Measurements from ENCODE around the gene TNF.

Gene TNF

GRCh38 chr6:31560697-31561058, 14.7 kb upstream of the TNF start:
- ChIA-PET POLR2A (interaction anchor here (1.8 to 5.5 kb wide), 3 partner anchors 10 to 16 kb away, joined by 11 to 94 read pairs (median 13); partner anchors contain the start of gene TNF), CTCF (interaction anchor here (1.1 to 54.8 kb wide), 5 partner anchors 9 to 31 kb away, joined by 3 to 2725 read pairs (median 36); partner anchors contain the start of genes ATP6V1G2, LST1, LTA and LTB)
- TF ChIP-seq CTCF (IDR thresholded peaks at IDR 0.05; ENCODE audit: control extremely low read depth, extremely low read depth, low read depth, missing control alignments) = no peak
- DNase-seq (ENCODE audit: extremely low spot score) = no peak

GRCh38 chr6:31567531-31568370, 7.6 kb upstream of the TNF start:
- no peak for DNase-seq (ENCODE audit: extremely low spot score)
- CTCF ChIA-PET = interaction anchor here (0.9 to 54.8 kb wide), 7 partner anchors 9 to 85 kb away, joined by 3 to 2725 read pairs (median 4); partner anchors contain the start of genes BAG6, LST1, LTB and NCR3
- no peak for TF ChIP-seq CTCF (IDR thresholded peaks at IDR 0.05; ENCODE audit: control extremely low read depth, extremely low read depth, low read depth, missing control alignments)
- POLR2A ChIA-PET = interaction anchor here (1.7 to 1.8 kb wide), 2 partner anchors 9 kb away, joined by 6 to 9 read pairs; no protein-coding TSS in a partner anchor

- TF ChIP-seq CTCF (IDR thresholded peaks at IDR 0.05; ENCODE audit: control extremely low read depth, extremely low read depth, low read depth, missing control alignments) = no peak
- peak; percentile 74 for DNase-seq (ENCODE audit: extremely low spot score)
- ChIA-PET CTCF (interaction anchor here (0.9 to 54.8 kb wide), 7 partner anchors 10 to 85 kb away, joined by 3 to 2725 read pairs (median 4); partner anchors contain the start of genes BAG6, LST1, LTB and NCR3), POLR2A (interaction anchor here (1.7 to 1.8 kb wide), 2 partner anchors 8 to 9 kb away, joined by 6 to 9 read pairs; no protein-coding TSS in a partner anchor)
These were observed 6.8 kb upstream of the TNF start for GRCh38 chr6:31568537-31568961.

- TF ChIP-seq CTCF (IDR thresholded peaks at IDR 0.05; ENCODE audit: control extremely low read depth, extremely low read depth, low read depth, missing control alignments) = no peak
- DNase-seq (ENCODE audit: extremely low spot score) = no peak
- ChIA-PET POLR2A (interaction anchor here (0.7 to 1.9 kb wide), 3 partner anchors 10 to 106 kb away, joined by 3 to 11 read pairs (median 7); no protein-coding TSS in a partner anchor), CTCF (interaction anchor here (0.6 to 54.8 kb wide), 4 partner anchors 12 to 23 kb away, joined by 3 to 2725 read pairs (median 22); partner anchors contain the start of genes ATP6V1G2, LST1, LTB and NCR3)
These were observed 5.4 kb upstream of the TNF start for GRCh38 chr6:31569861-31570536.

- ChIA-PET POLR2A (interaction anchor here (1.0 kb wide), 1 partner anchor 31 kb away, joined by 3 read pairs; the partner anchor contains the start of gene DDX39B), CTCF (interaction anchor here (1.1 to 54.8 kb wide), 6 partner anchors 8 to 79 kb away, joined by 3 to 2725 read pairs (median 22); partner anchors contain the start of genes ATP6V1G2, DDX39B, LST1 and LTA)
- TF ChIP-seq CTCF (IDR thresholded peaks at IDR 0.05; ENCODE audit: control extremely low read depth, extremely low read depth, low read depth, missing control alignments) = no peak
- DNase-seq (ENCODE audit: extremely low spot score) = peak; percentile 67
These were observed 3.1 kb upstream of the TNF start, which contains the start of gene LTA for GRCh38 chr6:31572041-31572911. Gene LTA, plus strand, starts transcription at chr6:31572289. Its CDS starts 454 bp downstream, at chr6:31572743.

Data from GM10248 (cell line).